ENCODE data around the gene NCKAP1.
"Not testable (repeated sequence)": the region's sequence is repeated elsewhere in the genome, so short reads cannot be mapped to it uniquely, and the experiment has no call there.

NCKAP1 gene

GRCh38 chr2:183001948-183002347 lies 36.3 kb downstream of the NCKAP1 start:
- DNase-seq, result peak; percentile 63

DNA sequence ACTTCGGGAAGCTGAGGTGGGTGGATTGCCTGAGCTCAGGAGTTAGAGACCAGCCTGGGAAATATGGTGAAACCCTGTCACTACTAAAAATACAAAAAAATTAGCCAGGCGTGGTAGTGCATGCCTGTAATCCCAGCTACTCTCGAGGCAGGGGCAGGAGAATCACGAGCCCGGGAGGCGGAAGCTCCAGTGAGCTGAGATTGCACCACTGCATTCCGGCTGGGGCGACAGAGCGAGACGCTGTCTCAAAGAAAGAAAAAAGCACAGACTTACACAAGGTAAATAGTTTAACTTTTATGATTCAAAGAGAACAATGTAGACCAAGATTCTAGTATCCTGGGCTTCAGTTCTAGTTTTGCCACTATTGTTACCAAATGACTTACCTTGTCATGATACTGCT lies 37.4 kb downstream of the NCKAP1 start:
- DNase-seq, result no peak

DNA sequence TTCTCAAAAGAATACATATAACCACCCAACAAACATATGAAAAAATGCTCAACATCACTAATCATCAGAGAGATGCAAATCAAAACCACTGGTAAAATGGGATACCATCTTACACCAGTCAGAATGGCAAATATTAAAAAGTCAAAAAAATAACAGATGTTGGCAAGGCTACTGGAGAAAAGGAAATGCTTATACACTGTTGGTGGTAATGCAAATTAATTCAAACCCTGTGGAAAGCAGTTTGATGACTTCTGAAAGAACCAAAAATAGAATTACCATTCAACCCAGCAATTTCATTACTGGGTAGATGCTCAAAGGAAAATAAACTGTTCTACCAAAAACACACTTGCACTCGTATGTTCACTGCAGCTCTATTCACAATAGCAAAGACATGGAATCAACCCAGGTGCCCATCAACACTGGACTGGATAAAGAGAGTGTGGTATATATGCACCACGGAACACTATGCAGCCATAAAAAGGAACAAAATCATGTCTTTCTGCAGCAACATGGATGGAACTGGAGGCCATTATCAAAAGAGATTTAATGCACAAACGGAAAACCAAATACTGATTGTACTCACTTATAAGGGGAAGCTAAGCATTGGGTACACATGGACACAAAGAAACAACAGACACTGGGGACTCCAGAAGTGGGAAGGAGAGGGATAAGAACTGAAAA lies 38.8 kb downstream of the NCKAP1 start:
- DNase-seq, result no peak

- no peak for DNase-seq
Observed at GRCh38 chr2:182994228-182994912, 43.9 kb downstream of the NCKAP1 start.

DNA sequence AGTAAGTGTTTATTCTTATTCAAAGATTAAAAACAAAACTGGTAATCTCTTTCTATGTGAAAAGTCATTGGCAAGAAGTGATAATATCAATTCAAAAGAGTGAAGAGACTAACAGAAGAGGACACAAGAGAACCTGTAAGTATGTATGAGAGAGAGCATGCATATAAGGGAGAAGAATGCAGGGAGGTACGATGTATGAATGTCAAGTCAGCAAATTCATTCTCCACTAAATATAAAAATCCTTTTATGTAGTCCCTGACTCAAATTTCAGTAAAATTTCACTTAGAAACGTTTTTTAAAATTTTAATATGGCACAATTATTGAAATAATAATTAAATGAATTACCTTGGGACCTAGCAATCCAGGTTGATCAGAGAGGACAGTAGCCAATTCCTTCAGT lies 55.3 kb downstream of the NCKAP1 start:
- DNase-seq, result no peak

DNA sequence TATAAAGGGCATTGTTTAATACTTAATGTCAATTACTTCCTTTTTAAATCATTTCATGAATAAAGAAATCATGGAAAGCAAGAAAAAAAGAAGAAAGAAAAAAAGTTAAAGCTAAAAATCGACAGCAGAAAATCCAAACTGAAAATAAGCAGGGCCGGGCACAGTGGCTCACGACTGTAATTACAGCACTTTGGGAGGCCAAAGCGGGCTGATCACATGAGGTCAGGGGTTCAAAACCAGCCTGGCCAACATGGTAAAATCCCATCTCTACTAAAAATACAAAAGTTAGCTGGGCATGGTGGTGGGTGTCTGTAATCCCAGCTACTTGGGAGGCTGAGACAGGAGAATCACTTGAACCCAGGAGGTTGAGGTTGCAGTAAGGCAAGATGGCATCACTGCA lies 56.8 kb downstream of the NCKAP1 start:
- not testable (repeated sequence) for DNase-seq

DNA sequence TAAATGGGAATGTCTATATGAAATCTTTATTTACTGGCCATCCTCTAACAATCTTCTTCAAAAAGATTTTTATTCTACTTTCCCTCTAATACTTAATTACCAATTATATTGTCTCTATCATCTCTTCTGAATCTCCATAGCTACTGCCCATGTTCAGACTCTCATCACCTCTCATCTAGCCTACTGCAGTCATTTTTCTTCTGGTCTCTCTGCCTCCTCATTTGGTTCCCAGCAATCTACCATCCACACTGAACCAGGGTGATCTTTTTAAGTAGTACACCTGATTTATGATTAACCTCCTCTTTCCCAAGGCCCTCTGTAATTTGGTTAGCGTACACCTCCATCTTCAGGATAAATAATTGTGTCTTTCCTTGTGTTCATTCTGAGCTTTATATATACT lies 57.6 kb downstream of the NCKAP1 start:
- peak; percentile 24 for DNase-seq

GRCh38 chr2:182980115-182980514 lies 58.1 kb downstream of the NCKAP1 start:
- DNase-seq, result peak; percentile 68

- DNase-seq, result no peak
Observed at GRCh38 chr2:182977463-182977862, 60.8 kb downstream of the NCKAP1 start.

GRCh38 chr2:182973441-182974352 lies 64.6 kb downstream of the NCKAP1 start:
- DNase-seq, result no peak

DNA sequence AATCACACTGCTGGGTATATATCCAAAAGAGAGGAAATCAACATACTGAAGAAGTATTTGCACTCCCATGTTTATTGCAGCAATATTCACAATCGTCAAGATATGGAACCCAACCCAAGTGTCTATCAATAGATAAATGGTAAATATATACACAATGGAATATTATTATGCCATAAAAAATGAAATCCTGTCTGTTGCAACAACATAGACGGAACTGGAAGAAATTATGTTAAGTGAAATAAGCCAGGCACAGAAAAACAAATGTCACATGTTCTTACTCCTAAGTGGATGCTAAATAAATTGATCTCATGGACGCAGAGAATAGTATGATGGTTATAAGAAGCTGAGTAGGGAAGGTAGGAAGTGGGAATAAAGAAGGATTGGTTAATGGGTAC lies 65.7 kb downstream of the NCKAP1 start:
- DNase-seq, result no peak

DNA sequence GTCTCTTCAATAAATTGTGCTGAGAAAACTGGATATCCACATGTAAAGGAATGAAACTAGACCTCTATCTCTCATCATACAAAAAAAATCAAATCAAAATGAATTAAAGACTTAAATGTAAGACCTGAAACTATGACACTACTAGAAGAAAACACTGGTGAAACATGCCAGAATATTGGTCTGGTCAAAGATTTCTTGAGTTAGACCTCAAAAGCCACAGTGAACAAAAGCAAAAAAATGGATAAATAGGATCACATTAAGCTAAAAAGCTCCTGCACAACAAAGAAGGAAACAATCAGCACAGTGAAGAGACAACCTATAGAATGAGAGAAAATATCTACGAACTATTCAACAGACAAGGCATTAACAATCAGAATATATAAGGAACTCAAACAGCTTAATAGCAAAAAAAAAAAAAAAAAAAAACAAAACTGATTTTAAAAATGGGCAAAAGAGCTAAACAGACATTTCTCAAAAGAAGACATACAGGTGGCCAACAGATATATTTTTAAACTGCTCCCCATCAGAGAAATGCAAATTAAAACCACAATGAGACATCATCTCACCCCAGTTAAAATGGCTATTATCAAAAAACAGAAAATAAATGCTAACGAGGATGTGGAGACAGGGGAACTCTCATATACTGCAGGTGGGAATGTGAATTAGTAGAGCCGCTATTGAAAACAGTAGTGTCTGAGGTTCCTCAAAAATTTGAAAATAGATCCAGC lies 66.3 kb downstream of the NCKAP1 start:
- no peak for DNase-seq

DNA sequence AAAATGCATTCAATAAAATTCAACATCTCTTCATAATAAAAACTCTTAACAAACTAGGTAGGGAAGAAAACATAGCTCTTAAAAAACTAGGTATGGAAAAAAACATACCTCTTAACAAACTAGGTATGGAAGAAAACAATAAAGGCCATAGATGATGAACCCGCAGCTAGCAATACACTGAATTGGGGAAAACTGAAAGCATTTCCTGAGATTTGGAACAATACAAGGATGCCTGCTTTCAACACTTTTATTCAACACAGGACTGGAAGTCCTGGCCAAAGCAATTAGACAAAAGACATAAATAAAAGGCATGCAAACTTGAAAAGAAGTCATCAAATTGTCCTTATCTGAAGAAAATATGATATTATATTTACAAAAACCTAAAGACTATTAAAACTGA lies 67.8 kb downstream of the NCKAP1 start:
- DNase-seq, result no peak

DNA sequence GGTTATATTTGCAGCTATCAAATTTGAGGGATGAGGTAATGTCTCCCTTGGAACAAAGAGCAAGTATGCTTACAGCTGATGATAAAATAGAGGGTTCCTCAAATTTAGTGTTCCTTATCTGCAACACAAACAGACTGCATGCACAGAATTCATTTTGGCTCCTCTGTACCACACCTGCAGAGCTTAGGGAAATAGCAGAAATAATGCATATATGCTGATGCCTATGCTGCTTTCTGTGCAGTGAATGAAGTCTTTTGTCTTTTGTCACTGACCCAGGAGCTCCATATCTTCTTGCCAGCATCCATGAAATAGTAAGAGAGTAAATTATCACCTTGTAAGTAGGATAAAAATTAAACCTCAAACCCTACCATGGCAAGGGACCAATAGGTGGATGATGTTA lies 69.8 kb downstream of the NCKAP1 start:
- DNase-seq, result no peak

- not testable (repeated sequence) for DNase-seq
Observed at GRCh38 chr2:182966356-182966755, 71.9 kb downstream of the NCKAP1 start.

GRCh38 chr2:182962641-182963040 lies 75.6 kb downstream of the NCKAP1 start:
- DNase-seq, result no peak

- DNase-seq, result not testable (repeated sequence)
Observed at GRCh38 chr2:182960869-182961268, 77.4 kb downstream of the NCKAP1 start.

DNA sequence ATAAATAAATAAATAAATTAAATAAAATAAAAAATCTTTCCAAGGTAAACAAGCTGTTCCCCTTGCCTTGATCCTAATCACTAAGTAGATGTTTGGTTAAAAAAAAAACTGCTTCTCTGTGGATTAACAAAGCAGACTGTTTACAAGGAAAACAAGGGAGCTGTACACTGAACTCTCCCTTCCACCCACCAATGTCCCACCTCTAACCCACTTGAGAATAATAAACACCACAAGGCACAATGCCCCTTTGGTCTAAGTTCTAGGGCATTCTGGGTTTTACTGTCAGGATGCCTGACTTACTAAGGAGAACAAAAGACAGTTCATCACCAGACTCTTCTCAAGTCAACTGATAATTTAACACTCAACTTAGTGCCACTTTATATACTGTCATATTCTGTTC lies 83.5 kb downstream of the NCKAP1 start:
- DNase-seq, result peak; percentile 25

DNA sequence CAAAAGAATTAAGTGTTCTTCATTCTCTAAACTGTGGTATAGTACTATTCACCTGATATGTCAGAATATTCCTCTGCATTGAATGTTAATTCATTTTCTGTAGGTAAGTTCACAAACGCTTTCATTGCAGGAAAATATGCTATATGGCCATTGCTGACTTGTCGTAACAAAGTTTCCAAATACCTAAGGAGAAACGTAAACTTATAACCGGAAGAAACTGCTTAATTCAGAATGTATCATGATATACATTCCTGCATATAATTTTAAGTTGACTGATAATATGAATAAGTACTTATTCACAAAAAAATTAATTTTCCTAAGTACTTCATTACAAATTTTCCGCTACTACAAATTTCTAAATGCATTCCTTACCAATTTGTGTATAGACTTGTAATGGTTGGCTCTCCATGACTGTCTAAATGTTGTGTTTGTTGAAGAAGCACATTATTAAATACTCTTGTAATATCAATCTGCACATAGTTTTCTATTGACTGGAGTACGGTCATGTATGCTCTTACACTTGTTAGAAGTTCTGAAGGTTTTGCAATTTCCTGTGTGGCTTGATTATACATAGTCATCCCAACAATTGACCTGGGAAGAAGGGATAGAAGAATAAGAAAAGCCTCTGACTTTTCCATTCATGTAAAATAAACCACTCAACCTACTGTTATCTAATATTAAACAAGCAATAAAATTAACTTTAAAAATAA lies 85.4 kb downstream of the NCKAP1 start:
- no peak for DNase-seq

DNA sequence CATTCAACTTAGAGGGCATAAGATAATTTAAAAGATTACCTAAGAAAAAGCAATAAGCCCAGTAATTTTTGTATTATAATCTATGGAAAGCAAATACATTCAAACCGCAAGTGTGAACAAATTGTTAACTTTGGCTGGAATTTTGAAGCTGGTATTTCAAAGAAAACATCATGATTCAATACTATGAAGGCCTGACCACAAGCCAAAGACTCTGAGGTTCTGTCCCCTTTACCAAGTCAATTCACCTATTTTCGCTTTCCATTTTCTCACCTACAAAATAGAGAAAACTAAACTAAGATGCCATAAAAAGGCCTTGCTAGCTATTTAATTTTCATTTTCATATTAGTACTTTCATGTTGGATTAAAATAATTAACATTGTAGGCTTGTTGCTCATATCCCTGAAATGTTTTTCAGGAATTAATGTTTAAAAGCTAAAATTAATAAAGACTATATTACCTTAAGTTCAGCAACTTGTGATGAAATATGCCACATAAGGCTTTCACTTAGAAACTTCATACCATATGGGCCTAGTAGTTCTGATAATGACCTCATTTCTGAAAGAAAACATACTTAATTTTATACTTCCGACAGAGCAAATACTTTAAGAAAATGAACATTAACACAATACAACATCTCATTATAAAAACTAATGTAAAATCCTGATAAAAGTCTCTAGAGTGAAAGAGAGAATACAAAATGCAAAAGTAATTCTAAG lies 86.2 kb downstream of the NCKAP1 start:
- no peak for DNase-seq

- no peak for DNase-seq
Observed at GRCh38 chr2:182950546-182950945, 87.7 kb downstream of the NCKAP1 start.
